GM12892 (cell line): ENCODE data around the gene PABPN1.

Experiments used
- POLR2A ChIP-seq: IDR thresholded peaks from 2 replicates; pipeline ENCODE4 v1.6.1; 2011; ENCODE audit warnings: low read depth, low read length, control low read depth
- TAF1 ChIP-seq: IDR thresholded peaks from 2 replicates; pipeline ENCODE4 v1.6.1; 2011; ENCODE audit warnings: low read depth, mild to moderate bottlenecking, control low read depth, low read length, borderline replicate concordance

DNA sequence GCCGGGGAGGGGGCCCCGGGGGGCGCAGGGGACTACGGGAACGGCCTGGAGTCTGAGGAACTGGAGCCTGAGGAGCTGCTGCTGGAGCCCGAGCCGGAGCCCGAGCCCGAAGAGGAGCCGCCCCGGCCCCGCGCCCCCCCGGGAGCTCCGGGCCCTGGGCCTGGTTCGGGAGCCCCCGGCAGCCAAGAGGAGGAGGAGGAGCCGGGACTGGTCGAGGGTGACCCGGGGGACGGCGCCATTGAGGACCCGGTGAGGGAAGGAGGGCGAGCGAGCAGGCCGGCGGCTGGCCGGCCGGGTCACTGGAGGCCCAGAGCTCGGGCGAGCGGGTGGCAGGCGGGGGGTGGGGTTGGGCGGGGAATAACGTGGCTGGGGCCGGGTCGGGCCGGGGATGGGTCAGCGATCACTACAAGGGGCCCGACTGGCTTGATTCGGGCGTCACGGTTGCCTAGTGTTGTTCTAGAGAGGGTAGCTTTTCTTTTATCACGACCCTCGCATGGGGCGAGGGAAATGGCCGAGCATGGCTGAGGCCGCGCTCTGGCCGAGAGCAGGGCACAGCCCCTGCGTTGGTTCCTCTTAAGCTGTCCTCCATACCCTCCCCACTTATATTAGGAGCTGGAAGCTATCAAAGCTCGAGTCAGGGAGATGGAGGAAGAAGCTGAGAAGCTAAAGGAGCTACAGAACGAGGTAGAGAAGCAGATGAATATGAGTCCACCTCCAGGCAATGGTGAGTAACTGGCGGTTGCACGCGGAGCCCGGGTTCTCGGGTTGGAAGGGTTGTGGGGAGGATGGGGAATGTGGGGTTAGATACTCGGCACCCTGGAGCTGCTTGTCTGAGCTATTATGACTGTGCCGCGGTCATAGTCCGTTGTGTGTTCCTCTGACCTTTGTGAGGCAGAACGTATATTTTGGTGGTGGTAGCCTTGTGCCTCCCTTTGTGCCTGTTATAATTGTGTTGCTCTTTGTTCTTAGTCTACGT, 603 bp downstream of the PABPN1 start:
- peak; percentile 35; the same call in 1 of the 2 replicates for TF ChIP-seq TAF1
- peak; percentile 53; the same call in 1 of the 2 replicates for TF ChIP-seq POLR2A
